Suppressor macrophage (primary cell): ENCODE results near the gene SHISA9.

ENCODE experiments used
- DNase-seq, 4 experiments: peaks; one replicate each; pipeline ENCODE4 v3.0.0-alpha.2; 2020 to 2022

The SHISA9 gene

DNA sequence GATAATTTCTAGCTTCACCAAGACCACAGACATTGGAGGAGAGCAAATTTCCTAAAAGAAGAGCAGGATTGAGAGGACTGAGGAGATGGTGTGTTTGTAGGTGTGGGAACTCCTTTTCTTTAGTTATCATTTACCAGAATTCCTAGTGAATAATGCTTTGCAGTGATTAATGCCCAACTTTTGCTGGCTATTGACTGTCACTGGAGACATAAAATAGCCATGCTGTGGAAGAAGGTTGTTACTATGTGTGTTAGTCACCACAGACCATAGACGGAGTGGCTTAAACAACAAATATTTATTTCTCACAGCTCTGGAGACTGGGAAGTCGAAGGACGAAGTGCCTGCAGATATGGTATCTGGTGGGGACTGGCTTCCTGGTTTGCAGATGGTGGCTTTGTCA lies 179.1 kb downstream of the SHISA9 start:
- DNase-seq: no peak

DNA sequence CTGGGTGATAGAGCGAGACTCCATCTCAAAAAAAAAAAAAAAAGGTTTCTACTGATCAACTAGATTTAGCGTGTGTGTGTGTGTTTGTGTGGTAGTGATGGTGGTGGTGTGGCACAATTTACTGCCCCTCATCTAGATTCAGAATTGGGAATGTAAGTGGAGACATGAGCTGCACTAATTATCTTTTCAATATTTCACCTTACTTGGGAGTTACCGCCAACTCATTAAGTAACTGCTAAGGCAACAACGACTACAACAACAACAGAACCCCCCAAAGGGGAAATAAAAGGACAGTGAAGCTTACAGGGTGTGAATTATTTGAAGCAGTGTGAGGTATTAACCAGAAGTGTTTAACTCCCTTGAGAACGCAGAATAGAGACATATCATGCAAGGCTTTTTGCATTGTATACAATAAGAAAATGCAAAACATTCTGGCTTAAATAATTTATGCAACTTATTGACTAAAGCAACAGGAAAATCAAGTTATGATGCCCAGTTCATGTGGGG lies 180.5 kb downstream of the SHISA9 start:
- no peak for DNase-seq

DNA sequence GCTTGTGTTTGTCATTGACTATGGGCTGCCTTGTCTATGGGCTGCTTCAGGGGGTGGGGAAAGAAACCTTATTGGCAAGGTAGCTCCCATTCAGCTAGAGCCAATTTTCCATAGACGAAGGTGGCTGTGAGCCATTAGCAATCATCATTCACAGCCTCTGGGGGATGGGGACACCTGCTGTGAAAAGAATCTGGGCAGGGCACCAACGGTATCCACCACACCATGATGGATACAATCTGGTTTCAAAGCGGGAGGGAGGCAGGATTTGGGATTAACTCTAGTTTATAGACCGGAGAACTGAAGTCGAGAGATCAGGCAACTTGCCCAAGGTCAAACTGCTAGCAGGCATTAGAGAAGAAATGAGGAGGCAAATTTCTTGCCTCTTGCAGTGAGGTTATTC lies 182.3 kb downstream of the SHISA9 start:
- DNase-seq: no peak

DNA sequence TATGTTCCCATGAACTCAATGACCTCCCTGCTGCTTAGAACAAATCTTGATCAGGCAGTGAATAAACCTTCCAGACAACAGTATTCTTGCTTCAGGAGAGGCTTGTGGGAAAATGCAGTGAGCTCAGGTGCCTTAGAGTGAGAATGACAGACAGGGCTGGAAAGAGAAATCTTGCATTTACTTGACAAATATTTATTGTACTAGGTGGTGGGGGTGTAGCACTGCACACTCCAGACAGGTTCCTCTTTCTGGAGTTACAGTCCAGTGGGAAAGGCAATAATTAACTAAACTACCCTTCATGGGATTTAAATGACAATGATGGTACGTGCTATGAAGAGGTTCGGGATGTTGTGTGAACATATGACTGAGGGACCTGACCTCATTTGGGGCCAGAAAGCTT lies 182.9 kb downstream of the SHISA9 start:
- no peak for DNase-seq

DNA sequence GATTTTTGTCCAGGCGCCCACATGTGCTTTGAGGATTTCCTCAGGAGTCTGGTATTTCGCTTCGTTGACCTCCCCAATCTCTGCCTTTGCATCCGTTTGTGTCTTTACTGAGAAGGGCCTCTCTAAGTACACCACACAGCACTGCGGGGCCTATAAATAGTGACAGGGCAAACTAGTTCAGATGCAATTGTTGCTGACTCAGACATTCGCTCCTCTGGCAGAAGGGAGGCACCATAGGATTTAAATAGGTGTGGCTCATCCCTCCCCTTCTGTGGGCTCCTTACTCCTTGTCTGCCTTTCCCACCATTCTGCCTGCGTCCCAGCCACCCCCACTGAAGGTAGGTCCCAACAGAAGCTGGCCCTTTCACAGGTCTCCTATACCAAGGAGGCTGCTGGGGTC lies 192.3 kb downstream of the SHISA9 start:
- DNase-seq: no peak

DNA sequence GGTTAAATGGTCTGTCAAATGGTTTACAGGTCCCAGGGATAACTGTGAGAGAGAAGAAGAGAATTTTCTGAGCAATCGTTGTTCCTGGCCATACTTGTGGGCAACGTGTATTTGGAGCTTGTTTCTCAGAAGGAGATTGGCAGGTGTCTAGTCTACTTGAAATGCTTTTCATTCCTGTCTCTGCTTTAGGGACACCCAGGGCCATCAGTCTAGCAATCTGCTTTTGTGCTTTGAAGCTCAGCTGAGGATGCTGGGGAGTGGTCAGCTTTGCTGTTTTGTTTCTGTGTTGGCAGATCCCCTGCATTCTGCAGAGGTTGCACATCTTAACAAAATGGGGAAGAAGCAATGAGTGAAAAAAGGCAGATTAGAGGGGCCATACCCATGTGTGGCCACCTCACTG lies 193.7 kb downstream of the SHISA9 start:
- DNase-seq: no peak

DNA sequence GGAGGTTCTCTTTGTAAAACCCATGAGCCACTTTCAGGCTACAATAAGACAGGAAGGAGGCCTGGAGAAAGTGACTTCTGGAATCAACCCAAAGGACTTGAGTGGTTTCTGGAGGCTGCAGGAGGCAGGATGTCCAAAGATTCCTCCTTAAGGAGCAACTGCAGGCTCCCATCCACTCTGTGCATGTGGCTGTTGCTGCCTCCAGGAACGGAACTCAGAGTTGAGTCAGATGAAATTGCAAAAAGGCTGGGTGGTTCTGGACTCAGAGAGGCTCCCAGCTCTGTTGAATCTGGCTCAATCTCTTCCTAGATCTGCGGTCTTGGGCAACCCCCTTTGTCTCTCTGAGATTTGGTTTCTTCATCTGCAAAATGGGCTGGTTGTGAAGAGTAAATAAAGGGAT lies 197.1 kb downstream of the SHISA9 start:
- no peak for DNase-seq

DNA sequence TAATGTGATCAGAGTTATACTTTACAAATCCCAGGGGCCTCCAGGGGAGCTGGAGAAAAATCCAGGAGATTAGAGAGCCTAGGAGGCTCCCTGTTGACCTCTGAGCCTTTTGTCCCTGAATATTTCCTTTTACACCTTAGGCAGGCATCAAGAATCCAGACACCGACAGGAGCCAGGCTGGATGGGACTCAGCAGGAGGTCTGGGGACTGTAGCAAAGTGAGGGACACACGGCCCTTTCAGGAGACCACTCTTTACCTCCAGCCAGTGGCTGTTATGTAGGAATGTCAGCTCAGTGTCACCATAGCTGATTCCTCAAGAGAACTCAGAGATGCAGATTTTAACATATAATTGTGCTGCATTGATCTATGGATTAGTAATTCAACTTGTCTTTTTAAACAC lies 198.4 kb downstream of the SHISA9 start:
- DNase-seq: no peak

DNA sequence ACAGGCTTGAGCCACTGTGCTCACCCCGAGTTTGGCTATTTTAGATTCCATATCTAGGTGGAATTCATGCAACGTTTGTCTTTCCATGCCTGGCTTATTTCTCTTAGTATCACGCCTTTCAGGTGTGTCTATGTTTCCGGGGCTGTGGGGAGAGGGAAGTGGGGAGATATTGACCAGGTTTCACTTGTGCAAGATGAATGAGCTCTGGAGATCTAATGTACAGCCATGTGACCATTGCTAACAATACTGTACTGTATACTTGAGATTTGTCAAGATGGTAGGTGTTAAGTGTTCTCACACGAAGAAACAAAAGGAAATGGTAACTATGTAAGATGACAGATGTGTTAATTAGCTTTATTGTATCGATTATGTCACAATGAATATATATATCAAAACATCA lies 199.6 kb downstream of the SHISA9 start:
- no peak for DNase-seq

DNA sequence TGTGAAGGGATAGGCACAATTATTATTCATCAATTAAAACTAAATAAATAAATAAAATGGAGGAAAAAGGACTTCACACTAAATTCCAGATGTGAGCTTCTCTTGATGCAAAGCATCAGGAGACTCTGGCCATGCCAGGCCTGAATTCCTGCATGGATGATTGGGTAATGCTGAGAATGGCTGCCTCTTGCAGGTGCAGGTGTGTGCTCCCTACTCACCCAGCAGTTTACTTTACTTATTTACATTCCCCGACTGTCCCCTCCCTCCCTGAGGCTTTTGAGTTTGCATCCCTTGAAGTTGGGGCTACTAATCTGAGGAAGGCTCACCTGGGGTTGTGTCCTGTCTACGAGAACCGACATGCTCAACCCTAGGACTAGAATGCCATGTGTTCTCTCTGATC lies 200.4 kb downstream of the SHISA9 start:
- DNase-seq: no peak

DNA sequence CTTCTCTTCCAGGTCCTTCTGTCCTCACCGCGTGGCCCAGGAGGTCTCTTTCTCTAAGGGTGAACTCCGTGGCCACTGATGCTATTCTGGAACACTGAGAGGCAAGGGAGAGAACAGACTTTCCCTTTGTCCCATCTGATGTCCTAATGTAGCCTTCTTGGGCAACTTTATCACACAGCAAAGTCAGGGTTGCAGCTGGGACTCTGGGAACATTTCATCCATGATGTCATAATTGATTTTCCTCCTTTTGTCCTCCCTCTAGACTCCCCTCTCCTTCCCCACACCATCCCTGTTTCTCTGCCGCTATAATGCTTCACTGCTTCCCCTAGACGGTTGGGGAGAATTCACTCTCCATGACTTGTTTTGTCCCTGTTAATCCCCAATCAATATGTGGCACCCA lies 201.0 kb downstream of the SHISA9 start:
- no peak for DNase-seq

DNA sequence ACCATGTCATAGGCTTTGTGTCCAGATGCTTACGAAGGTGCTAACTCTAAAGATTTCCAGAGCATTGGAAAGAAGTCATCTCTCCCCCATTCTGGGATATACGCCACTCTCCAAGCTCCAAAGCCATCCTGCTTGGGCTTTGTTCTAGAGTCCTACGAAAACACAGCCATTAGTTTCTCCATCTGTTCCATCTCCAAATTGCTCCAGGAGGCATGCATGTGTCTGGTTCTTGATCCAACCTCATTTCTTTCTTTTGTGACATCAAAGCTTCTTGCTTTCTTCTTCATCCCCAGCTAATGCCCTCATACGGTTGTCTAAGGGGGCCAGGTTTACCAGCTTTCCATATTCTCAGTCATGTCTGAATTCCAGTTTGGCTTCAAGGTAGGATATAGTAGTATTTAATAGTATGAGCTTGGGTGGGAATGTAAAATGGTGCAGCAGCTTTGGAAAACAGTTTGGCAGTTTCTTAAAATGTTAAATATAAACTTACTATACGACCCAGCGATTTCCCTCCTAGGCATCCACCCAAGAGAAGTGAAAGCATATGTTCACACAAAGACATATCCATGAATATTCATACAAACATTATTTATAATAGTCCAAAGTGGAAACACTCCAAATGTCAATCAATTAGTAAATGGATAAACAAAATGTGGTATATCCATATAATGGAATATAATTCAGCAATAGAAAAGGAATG lies 202.6 kb downstream of the SHISA9 start:
- DNase-seq: no peak

DNA sequence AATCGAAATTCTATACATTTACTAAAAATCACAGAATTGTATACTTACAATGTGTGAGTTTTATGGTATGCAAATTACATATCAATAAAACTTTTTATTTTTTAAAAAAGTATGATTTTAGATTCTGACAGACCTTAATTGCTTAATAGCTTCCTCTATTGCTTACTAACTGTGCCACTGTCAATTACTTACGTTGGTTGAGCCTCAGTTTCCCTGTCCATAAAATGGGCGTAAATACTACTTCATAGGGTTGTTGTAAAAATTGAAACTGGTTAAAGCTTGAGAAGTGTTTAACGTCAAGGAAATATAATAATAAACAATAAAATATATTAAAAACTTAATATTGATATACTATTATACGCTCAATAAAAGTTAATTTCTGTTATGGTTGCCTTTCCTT lies 203.4 kb downstream of the SHISA9 start:
- no peak for DNase-seq

DNA sequence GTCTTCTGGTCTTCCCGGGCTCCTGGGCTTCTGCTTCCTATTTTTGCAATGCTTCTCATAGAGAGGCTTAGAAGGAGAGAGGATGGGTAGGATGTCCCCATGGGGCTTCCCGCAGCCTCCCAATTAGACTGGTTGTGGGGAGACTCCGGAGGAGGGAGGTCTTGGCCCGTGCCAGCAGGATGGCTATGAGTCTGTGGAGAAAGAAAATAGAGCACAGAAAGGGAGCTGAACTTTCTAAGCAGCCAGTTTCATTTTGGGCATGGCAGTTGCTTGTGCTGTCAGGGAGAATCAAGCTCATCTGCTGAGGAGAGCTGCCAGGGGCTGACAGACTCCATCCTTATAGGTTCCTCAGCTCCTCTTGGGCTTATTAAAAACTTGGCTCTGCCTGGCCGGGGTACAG lies 204.0 kb downstream of the SHISA9 start:
- no peak for DNase-seq

DNA sequence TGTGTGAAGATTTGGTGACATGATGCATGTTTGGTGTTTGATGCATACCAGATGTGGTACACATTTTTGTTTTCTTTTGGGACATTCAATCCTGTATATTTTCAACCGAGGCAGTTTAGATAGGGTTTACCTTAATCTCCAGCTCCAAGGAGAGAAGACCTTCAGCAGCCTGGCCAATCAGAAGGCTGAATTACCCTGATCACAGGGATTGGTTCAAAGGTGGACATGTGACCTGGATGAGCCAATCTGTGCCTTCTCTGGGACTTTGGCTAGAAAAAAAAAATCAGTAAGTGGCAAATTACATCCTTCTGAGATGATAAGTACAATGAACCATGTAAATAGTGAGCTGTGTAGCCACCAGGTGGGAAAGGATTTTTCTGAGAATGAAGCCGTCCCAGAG lies 205.1 kb downstream of the SHISA9 start:
- no peak for DNase-seq

DNA sequence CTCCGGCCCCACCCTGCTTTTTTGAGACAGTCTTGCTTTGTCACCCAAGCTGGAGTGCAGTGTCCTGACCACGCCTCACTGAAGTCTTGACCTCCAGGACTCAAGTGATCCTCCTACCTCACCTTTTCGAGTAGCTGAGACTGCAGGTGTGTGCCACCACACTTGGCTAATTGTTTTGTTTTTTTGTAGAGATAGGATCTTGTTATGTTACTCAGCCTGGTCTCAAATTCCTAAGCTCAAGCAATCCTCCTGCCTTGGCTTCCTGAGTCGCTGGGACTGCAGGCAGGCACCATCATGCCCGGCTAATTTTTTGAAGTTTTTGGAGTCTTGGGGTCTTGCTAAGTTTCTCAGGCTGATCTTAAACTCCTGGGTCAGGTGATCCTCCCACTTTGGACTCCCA lies 206.7 kb downstream of the SHISA9 start:
- DNase-seq: no peak

DNA sequence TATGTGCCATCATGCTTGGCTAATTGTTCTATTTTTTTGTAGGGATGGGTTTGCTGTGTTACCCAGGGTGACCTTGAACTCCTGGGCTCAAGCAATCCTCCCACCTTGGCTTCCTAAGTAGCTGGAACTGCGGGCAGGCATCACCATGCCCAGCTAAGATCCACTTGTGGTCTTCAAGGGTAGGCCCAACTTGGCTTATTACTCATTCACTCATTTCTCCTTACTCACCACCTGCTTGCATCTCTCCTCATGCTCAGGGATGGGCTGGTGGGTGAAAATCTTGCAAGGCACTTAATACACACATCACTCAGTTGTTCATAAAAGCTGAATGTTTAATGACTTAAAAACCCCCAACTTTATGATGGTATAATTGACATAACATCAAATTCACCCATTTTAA lies 207.8 kb downstream of the SHISA9 start:
- DNase-seq: no peak

DNA sequence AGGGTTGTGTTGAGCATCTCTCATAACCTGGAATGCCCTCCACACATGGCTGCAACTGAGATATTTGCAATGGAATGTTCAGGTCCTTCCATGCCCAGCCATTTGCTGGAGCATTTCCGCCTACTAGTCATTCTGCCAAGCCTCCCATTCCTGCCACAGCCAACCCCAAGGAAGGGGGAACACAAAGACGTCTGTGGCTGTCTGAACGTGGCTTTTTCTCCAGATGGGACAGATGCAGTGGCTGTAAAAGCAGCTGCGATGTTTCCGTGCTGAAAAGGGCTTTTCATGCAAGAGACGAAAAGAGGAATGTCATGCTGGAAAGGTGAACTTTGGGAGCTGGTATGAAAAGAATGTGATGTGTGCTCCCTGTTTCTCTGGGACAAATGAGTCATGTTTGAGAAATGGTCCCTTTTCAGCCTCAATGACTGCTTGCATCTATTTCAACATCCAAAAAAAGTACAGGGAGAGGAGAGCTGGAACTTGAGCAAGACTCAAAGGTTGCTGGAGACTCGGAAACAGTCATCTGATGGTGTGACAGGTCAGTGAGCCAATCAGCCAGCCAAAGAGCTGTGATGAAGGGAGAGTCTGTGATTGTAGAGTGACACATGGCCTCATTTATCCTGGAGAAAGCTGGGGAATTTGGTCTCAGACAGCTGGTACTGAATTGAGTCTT lies 208.9 kb downstream of the SHISA9 start:
- DNase-seq: no peak

DNA sequence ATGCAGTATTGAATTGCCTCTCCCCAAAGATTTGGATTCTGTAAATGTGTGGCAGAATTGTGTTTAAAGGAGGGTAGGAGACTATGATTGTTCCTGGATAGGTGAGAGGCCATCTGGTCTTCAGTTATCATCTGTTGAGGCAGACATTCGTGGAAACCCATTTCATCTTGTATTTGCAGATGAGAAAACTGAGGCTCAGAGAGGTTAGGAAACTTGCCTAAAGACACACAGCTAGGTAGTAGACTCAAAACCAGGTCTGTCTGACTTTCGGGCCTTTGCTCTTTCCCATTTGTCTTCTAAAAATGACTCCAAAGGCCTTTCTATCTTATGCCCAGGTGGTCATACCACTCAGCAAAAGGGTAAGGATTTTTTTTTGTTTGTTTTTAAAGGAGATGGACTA lies 210.3 kb downstream of the SHISA9 start:
- DNase-seq: no peak

DNA sequence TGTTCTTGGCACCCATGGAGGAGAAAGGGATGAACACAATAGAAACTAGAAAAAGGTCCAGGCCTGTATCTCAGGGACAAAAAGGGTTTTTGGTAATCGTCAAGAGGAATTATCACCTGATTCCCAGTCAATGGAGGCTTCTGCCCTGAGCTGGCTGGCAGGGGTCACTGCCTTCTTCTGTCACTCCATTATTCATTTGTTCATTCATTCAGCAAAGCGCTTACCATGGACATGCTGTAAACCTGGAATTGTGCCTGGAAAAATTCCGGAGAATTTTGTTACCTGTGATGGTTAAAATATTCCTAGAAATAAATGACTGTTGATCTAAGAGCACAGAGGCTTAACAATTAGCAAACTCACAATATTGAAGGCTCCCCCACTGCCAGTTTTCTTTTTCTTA lies 212.3 kb downstream of the SHISA9 start:
- DNase-seq: no peak

DNA sequence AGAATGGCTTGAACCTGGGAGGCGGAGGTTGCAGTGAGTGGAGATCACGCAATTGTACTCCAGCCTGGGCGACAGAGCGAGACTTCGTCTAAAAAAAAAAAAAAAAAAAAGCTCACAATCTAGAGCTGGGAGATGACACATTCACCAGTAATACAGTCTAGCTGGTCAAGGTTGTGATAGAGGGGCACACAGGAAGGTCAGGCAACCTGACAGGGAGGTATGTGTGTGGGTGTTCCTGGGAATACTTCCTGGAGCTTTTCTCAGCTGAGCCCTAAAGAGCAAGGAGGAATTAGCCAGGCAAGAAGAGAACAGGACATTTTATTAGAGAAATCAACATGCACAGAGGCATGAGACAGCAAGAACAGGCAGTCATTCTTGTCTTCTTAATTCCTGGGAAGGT lies 216.7 kb downstream of the SHISA9 start:
- no peak for DNase-seq

DNA sequence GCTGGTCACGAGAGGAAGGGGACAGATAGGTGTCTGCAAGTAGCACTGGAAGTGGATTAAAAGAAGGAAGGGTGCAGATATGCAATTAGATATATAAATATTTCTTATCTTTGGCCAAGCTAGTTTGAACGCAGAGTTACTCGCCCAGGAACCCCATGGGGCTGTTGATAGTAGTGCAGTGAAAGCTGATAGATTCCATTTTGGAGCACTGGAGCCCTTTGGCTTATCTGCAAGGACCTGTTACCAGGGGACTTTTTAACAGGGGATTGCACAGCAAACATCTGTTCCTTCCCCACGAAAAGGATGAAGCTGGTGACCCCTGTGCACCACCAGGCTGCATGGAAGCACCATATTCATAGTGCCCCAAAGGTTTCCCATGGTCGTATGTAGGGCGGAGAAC lies 218.7 kb downstream of the SHISA9 start:
- no peak for DNase-seq

DNA sequence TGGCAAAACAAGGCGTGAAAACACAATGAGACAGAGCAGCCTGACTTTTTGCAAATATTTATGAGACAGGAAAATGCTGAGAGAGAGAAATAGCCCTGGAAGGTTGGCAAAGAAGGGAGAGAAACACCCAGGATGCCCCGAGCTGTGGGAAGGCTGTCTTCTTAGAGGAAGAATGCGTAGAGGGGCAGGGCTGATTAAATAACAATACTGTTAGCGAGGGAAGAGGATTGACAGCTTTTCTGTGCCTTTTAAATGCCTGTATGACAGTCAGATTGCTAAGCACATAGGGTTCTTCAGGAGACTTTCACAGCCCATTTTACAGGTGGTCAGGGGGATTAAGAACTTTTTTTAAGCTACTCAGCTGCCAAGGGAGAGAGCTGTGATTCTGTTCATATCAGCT lies 219.2 kb downstream of the SHISA9 start:
- DNase-seq: no peak

DNA sequence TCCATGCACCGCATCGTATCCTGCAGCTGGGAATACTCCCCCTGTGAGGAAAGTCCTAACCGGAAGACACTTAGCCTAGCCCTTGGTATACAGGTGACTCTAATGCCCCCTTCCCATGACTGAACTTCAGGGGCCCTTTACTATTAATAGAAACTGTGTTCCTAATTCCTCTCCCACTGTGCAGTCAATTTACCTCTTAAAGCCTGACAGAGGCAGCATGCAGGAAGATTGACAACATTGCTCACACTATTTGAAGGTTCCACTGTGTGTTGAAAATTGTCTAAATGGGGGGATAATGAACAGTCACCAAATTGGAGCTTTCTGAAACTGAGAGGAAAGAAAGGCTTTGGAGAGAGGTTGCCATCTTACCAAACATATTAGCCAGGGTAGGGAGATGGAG lies 222.6 kb downstream of the SHISA9 start:
- DNase-seq: no peak

DNA sequence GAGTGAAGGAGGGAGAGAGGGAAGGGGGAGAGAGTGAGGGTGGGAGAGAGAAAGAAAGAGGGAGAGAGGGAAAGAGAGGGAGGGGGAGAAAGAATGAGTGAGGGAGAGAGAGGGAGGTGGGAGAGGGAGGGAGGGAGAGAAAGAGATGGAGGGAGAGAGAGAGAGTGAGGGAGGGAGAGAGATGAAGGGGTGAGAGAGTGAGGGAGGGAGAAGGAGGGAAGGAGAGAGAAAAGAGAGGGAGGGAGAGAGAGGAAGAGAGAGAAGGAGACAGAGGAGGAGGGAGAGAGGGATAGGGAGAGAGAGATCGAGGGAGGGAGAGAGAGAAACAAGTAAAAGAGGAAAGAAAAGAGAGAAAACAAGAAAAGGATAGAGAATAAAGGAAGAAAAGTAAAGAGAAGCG lies 225.7 kb downstream of the SHISA9 start:
- no peak for DNase-seq
